ENCODE results near the gene PACRG.

PACRG gene

GRCh38 chr6:163243692-163244589 lies 516.2 kb downstream of the PACRG start:
- DNase-seq (ENCODE audit: low spot score): no peak

- DNase-seq (ENCODE audit: low spot score): no peak
These were observed 520.3 kb downstream of the PACRG start for GRCh38 chr6:163248051-163248450.

- DNase-seq (ENCODE audit: low spot score): no peak
These were observed 521.9 kb downstream of the PACRG start for GRCh38 chr6:163249651-163250101.

- DNase-seq (ENCODE audit: low spot score): no peak
These were observed 522.3 kb downstream of the PACRG start for GRCh38 chr6:163250116-163250515.

- DNase-seq (ENCODE audit: low spot score): no peak
These were observed 524.4 kb downstream of the PACRG start for GRCh38 chr6:163252061-163252591.

- no peak for DNase-seq (ENCODE audit: low spot score)
These were observed 525.9 kb downstream of the PACRG start for GRCh38 chr6:163253556-163254213.

- no peak for DNase-seq (ENCODE audit: low spot score)
These were observed 526.6 kb downstream of the PACRG start for GRCh38 chr6:163254341-163254835.

- no peak for DNase-seq (ENCODE audit: low spot score)
These were observed 527.5 kb downstream of the PACRG start for GRCh38 chr6:163255265-163255664.

GRCh38 chr6:163259689-163260088 lies 531.9 kb downstream of the PACRG start:
- no peak for DNase-seq (ENCODE audit: low spot score)

- no peak for DNase-seq (ENCODE audit: low spot score)
These were observed 532.5 kb downstream of the PACRG start for GRCh38 chr6:163260111-163260895.

- no peak for DNase-seq (ENCODE audit: low spot score)
These were observed 533.1 kb downstream of the PACRG start for GRCh38 chr6:163260911-163261310.

GRCh38 chr6:163261361-163261760 lies 533.6 kb downstream of the PACRG start:
- DNase-seq (ENCODE audit: low spot score): no peak

GRCh38 chr6:163262080-163262479 lies 534.3 kb downstream of the PACRG start:
- DNase-seq (ENCODE audit: low spot score): no peak

- DNase-seq (ENCODE audit: low spot score): no peak
These were observed 535.4 kb downstream of the PACRG start for GRCh38 chr6:163263196-163263595.

- DNase-seq (ENCODE audit: low spot score): no peak
These were observed 536.4 kb downstream of the PACRG start for GRCh38 chr6:163263998-163264661.

GRCh38 chr6:163264662-163265035 lies 536.9 kb downstream of the PACRG start:
- DNase-seq (ENCODE audit: low spot score): no peak

GRCh38 chr6:163281634-163282033 lies 553.9 kb downstream of the PACRG start:
- no peak for DNase-seq (ENCODE audit: low spot score)

- DNase-seq (ENCODE audit: low spot score): no peak
These were observed 554.9 kb downstream of the PACRG start for GRCh38 chr6:163282672-163283071.

GRCh38 chr6:163284151-163284550 lies 556.4 kb downstream of the PACRG start:
- no peak for DNase-seq (ENCODE audit: low spot score)

GRCh38 chr6:163285691-163286090 lies 557.9 kb downstream of the PACRG start:
- DNase-seq (ENCODE audit: low spot score): no peak

GRCh38 chr6:163287626-163288025 lies 559.9 kb downstream of the PACRG start:
- no peak for DNase-seq (ENCODE audit: low spot score)
